ENCODE results near the gene PTN.
"Not testable (repeated sequence)": the region's sequence is repeated elsewhere in the genome, so short reads cannot be mapped to it uniquely, and the experiment has no call there.

The PTN gene

GRCh38 chr7:137239186-137239585 is 104.3 kb downstream of the PTN start:
- peak; percentile 45 for TF ChIP-seq ZNF555 (tag by site-specific recombination; conservative IDR thresholded peaks at IDR 0.05)
- peak; percentile 50; the same call in 1 of the 2 replicates for TF ChIP-seq ZBTB11 (tag by site-specific recombination; conservative IDR thresholded peaks at IDR 0.05; ENCODE audit: low read depth)
- TF ChIP-seq ZNF510 (tag by site-specific recombination; IDR thresholded peaks at IDR 0.05; ENCODE audit: insufficient replicate concordance): peak; percentile 51
- peak; percentile 68; the same call in 1 of the 2 replicates for TF ChIP-seq ZNF394 (tag by site-specific recombination; IDR thresholded peaks at IDR 0.05; ENCODE audit: borderline replicate concordance)
- peak; percentile 52 for TF ChIP-seq ZNF426 (tag by site-specific recombination; IDR thresholded peaks at IDR 0.05)
- TF ChIP-seq ZNF518A (tag by site-specific recombination; conservative IDR thresholded peaks at IDR 0.05; ENCODE audit: low read depth): peak; percentile 62
- peak; percentile 25; the same call in 1 of the 2 replicates for TF ChIP-seq ZBTB8A (tag by site-specific recombination; IDR thresholded peaks at IDR 0.05)
- H3K4me3 ChIP-seq (ENCODE audit: low read depth, low read length); H3K36me3 ChIP-seq (ENCODE audit: control insufficient read depth in 2 of 2, insufficient read depth in 1 of 2, low read length in 2 of 2); H3K9me3 ChIP-seq (ENCODE audit: control insufficient read depth, insufficient read depth, low read depth, low read length); H3K4me1 ChIP-seq (ENCODE audit: control insufficient read depth, insufficient read depth, low read length); POLR2A ChIA-PET; H3K27ac ChIP-seq (ENCODE audit: extremely low read depth, low read depth, low read length); CTCF ChIA-PET: not testable (repeated sequence)

- H3K27ac ChIP-seq (ENCODE audit: extremely low read depth, low read depth, low read length): no peak overlapping the region
- H3K9me3 ChIP-seq (ENCODE audit: control insufficient read depth, insufficient read depth, low read depth, low read length): no peaks in the 10 kb centered on the region
- H3K36me3 ChIP-seq (ENCODE audit: control insufficient read depth in 2 of 2, insufficient read depth in 1 of 2, low read length in 2 of 2): no peaks in the 10 kb centered on the region
- H3K4me1 ChIP-seq (ENCODE audit: control insufficient read depth, insufficient read depth, low read length): no peaks in the 10 kb centered on the region
- no peak overlapping the region for H3K4me3 ChIP-seq (ENCODE audit: low read depth, low read length)
- ChIA-PET CTCF (no interaction called here), POLR2A (no interaction called here)
- TF ChIP-seq ZNF600 (tag by site-specific recombination; IDR thresholded peaks at IDR 0.05) (no peak), ZNF148 (tag by site-specific recombination; IDR thresholded peaks at IDR 0.05; ENCODE audit: borderline replicate concordance) (no peak), ZNF112 (tag by site-specific recombination; IDR thresholded peaks at IDR 0.05) (no peak), SCRT1 (tag by site-specific recombination; IDR thresholded peaks at IDR 0.05; ENCODE audit: borderline replicate concordance) (no peak), ZSCAN4 (tag by site-specific recombination; IDR thresholded peaks at IDR 0.05) (no peak), ZNF146 (tag by site-specific recombination; IDR thresholded peaks at IDR 0.05) (no peak)
Observed at GRCh38 chr7:137235434-137235833, 108.1 kb downstream of the PTN start.

Data from HEK293 (cell line).